Adrenal gland (tissue), 5 donors: Measurements from ENCODE around the gene SYT3.

Source experiments
- CTCF ChIP-seq, 6 experiments: fragments of 450-650 bp in 4 of 6; fragments of 200-600 bp in 2 of 6; sonication (generic) in 1 of 6; IDR thresholded peaks; 1 replicate in 5 of 6; 2 replicates in 1 of 6; pipeline versions ENCODE4 v1.5.1 to v1.8.0; 2016 to 2021; ENCODE audit warnings: antibody characterized with exemption in 6 of 6, mild to moderate bottlenecking in 2 of 6, moderate library complexity in 1 of 6
- POLR2A ChIP-seq, 2 donors: fragments of 450-650 bp; IDR thresholded peaks; one replicate each; pipeline ENCODE4 v1.6.1; 2017; ENCODE audit warnings: antibody characterized with exemption in 2 of 2, mild to moderate bottlenecking in 2 of 2, moderate library complexity in 1 of 2
- donor health status: DM: no; HTN: no; CAD: no.

- TF ChIP-seq CTCF (IDR thresholded peaks at IDR 0.05) (no peak), POLR2A (IDR thresholded peaks at IDR 0.05) (no peak)
Observed at GRCh38 chr19:50602935-50603334, 36.7 kb downstream of the SYT3 start.
